ENCODE measurements around the gene GANAB. TPM values are rescaled to one million over a fixed set of nuclear protein-coding genes. Genes with fewer than 3 reads are reported as not detected.
"Not testable (repeated sequence)": the region's sequence is repeated elsewhere in the genome, so short reads cannot be mapped to it uniquely, and the experiment has no call there.

The GANAB gene
- total RNA-seq, 1 experiment from 2014 or later = 496 TPM

DNA sequence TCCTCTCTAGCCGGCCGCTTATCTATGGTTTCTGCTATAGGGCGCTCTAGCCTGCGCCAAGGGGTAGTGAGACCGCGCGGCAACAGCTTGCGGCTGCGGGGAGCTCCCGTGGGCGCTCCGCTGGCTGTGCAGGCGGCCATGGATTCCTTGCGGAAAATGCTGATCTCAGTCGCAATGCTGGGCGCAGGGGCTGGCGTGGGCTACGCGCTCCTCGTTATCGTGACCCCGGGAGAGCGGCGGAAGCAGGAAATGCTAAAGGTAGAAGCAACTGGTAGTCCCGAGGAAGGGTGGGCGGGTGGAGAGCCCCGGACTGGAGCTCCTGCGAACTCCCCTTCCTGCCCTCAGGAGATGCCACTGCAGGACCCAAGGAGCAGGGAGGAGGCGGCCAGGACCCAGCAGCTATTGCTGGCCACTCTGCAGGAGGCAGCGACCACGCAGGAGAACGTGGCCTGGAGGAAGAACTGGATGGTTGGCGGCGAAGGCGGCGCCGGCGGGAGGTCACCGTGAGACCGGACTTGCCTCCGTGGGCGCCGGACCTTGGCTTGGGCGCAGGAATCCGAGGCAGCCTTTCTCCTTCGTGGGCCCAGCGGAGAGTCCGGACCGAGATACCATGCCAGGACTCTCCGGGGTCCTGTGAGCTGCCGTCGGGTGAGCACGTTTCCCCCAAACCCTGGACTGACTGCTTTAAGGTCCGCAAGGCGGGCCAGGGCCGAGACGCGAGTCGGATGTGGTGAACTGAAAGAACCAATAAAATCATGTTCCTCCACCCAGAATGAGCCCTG is 25.4 kb upstream of the GANAB start, which contains the start of the genes LBHD1 and UQCC3:
TSS of gene LBHD1 (minus strand) at position 660 of the 782 bp plus-strand sequence. CDS start 2,236 bp downstream, outside the sequence.
TSS of gene UQCC3 (plus strand) at position 66 of the 782 bp plus-strand sequence. CDS start at position 139, 73 bp downstream.
- peak within 1 kb of the TSS; percentile 97 for H3K4me3 ChIP-seq
- H3K9me3 ChIP-seq = no peaks in the 10 kb centered on the region
- no peaks in the 10 kb centered on the region for H3K27me3 ChIP-seq
- H3K36me3 ChIP-seq = peaks cover 52% of the 10 kb centered on the region
- DNase-seq = peak; percentile 85

DNA sequence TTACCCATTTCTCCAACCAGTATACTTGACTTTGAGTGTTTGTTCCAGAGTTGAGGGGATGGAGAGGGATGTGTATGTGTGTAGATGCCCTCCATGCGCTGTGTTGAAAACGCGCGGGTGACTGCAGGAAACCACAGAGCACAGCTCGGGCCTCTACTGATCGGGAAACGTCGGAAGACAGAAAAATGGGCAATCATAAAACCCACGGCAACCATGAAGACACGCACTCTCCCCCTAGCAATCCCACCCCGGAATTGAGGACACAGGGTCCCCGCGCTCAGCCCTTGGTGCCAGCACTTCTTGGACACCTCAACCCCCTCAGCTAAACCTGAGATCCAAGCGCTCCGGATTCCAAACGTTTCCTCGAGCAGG is 24.8 kb upstream of the GANAB start:
- DNase-seq = no peak
- Histone ChIP-seq H3K4me3 (peak overlapping the region; percentile 97), H3K27me3 (no peaks in the 10 kb centered on the region), H3K9me3 (no peaks in the 10 kb centered on the region), H3K36me3 (peaks cover 56% of the 10 kb centered on the region)

DNA sequence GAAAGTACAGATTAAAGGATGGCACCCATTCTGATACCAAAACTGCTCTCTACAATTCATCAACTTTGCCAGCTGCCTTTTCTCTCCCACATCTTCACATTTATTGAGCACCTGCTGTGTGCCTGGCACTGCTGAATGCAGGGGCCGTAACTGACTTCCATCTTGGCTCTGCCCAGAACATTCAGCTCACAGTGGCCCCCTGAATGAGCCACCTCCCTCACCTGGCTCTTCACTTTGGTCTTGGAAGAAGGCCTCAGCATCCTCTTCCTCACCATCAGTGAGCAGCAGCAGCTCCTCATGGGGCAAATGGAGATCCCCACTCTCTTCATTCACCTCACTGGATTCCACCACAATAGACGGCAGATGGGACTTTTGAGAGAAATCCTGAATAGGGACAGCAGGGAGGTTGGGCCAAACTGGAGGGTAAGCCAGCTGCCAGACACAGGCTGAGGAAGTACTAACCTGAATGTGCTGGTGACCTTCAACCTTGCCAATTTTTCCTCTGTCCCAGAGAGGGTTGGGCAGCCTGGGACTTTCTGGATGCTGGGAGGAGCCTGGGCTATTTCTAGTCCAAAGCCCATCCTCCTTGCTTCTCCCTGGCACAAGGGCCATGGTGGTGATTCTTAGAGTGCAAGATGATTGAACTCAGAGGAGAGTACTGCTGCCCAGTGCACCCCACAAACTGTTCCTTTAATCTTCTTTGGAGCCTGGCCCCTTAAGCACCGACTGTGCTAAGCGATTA is 23.2 kb upstream of the GANAB start:
- no peak overlapping the region for H3K4me3 ChIP-seq
- no peaks in the 10 kb centered on the region for H3K27me3 ChIP-seq
- H3K9me3 ChIP-seq = no peaks in the 10 kb centered on the region
- DNase-seq = peak; percentile 33
- peaks cover 55% of the 10 kb centered on the region for H3K36me3 ChIP-seq

DNA sequence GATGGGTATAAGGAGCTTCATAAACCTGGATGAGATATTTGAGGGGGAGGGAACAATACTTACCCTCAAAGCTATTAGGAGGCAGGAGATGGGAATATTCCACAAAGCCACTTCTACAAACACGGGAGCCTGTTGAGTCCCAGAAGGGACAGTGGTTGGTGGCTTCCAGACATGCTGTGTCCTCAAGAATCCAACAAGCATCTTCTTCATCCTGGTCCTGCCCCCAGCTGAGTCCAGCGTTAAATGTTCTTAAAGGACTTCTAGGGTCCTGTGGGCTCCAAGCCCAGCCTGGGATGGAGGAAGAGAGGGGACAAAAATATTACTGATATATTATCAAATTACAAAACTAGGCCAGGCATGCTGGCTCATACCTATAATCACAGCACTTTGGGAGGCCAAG is 21.0 kb upstream of the GANAB start:
- peaks cover 46% of the 10 kb centered on the region for H3K36me3 ChIP-seq
- no peak for DNase-seq
- H3K9me3 ChIP-seq = no peaks in the 10 kb centered on the region
- H3K4me3 ChIP-seq = peak overlapping the region; percentile 92
- H3K27me3 ChIP-seq = no peaks in the 10 kb centered on the region

DNA sequence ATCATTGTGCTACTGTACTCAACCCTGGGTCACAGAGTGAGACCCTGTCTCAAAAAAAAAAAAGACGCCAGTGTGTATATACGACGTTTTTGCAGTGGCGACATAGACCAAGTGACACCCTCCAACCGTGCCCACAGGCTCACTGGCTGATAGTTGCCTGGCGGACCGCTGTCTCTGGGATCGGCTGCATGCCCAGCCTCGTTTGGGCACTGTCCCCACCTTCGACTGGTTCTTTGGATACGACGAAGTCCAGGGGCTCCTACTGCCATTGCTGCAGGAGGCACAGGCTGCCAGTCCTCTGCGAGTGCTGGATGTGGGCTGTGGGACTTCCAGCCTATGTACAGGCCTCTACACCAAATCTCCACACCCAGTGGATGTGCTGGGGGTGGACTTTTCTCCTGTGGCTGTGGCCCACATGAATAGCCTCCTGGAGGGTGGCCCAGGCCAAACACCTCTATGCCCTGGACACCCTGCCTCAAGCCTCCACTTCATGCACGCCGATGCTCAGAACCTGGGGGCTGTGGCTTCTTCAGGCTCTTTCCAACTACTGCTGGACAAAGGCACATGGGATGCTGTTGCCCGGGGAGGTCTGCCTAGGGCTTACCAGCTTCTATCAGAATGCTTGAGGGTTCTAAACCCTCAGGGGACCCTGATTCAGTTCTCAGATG is 20.0 kb upstream of the GANAB start:
- DNase-seq = no peak
- H3K4me3 ChIP-seq = peak overlapping the region; percentile 92
- H3K36me3 ChIP-seq = peaks cover 47% of the 10 kb centered on the region
- no peaks in the 10 kb centered on the region for H3K9me3 ChIP-seq
- no peaks in the 10 kb centered on the region for H3K27me3 ChIP-seq

DNA sequence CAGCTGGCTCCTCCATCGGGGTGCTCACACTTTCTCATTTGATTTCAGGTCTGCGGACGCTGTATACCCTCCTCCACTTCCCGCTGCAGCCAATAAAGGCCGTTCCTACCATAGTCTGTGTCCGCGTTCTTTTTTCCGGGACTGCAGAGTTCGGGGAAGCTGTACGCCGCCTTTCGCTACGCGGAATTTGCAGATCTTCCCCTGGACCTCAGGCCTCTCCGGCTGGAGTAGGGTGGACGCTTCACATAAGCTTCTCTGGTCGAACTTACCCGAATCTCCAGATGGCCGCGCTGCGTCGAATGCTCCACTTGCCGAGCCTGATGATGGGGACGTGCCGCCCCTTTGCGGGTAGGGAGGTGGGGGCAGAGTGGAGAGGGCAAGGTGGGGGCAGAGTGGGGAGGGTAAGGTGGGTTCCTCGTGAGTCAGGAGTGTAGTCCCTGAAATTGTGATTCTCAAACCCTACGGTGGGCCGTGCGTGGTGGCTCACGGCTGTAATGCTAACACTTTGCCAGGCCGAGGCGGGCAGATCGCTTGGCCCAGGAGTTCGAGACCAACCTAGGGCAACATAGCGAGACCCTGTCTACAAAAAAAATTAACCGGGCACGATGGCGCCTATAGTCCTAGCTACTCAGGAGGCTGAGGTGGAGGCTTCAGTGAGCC is 19.3 kb upstream of the GANAB start:
- no peaks in the 10 kb centered on the region for H3K9me3 ChIP-seq
- peak overlapping the region; percentile 92 for H3K4me3 ChIP-seq
- DNase-seq = peak; percentile 57
- no peaks in the 10 kb centered on the region for H3K27me3 ChIP-seq
- peaks cover 51% of the 10 kb centered on the region for H3K36me3 ChIP-seq

DNA sequence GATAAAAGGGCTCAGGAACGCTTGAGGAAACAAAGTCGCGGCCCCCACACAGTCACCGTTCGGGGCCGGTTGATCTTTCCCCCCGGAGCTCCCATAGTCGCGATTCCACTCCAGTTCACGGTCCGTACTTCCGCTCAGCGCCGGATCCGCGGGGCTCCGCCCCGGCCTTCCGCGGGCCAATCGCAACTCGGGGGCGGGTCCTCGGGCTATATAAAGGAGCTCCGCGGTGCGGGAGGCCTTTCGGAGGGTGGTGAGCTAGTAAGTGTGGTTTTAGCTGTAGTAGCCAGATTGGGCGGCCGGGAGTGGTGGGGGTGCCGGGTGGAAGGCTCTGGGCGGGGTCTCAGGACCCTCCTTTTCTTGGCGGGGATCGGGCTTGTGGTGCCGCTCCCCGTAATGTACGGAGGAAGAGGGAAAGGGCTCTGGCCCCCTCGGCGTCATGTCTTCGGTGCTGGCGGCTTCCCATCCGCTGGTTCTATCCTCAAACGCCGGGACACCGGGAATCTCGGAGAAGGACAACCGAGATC is 18.7 kb upstream of the GANAB start, which contains the start of the genes C11orf98 and CSKMT:
TSS of gene C11orf98 (minus strand) at position 136 of the 524 bp plus-strand sequence. CDS start at position 95, 41 bp downstream.
TSS of gene CSKMT (plus strand) at position 238 of the 524 bp plus-strand sequence. CDS start 568 bp downstream, outside the sequence.
- H3K9me3 ChIP-seq = no peaks in the 10 kb centered on the region
- DNase-seq = peak; percentile 91
- no peaks in the 10 kb centered on the region for H3K27me3 ChIP-seq
- peak within 1 kb of the TSS; percentile 92 for H3K4me3 ChIP-seq
- peaks cover 53% of the 10 kb centered on the region for H3K36me3 ChIP-seq

DNA sequence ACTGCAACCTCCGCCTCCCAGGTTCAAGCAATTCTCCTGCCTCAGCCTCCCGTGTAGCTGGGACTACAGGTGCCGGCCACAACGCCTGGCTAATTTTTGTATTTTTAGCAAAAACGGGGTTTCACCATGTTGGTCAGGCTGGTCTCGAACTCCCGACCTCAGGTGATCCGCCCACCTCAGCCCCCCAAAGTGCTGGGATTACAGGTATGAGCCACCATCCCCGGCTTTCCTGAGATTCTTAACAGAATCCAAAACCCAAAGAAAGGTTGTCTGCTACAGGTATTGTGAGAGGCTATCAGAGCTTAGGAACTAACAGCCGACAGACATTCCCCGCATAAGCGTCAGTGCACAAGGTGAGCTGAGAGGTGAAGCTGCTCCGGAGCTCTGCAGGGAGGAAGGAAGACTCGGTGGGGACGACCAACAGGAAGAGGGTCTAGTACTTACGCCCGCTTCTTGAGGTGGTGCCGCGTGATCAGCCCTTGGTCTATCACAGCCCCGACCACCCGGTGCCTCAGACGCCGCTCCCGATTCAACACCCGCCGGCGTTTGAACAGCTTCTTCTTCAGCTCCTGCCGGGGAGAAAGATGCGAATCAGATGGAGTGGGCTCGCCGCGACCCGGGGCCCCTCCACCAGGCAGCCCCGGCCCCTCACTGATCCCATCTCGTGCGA is 18.1 kb upstream of the GANAB start:
- peak overlapping the region; percentile 92 for H3K4me3 ChIP-seq
- H3K27me3 ChIP-seq = no peaks in the 10 kb centered on the region
- DNase-seq = peak; percentile 42
- no peaks in the 10 kb centered on the region for H3K9me3 ChIP-seq
- H3K36me3 ChIP-seq = peaks cover 53% of the 10 kb centered on the region

DNA sequence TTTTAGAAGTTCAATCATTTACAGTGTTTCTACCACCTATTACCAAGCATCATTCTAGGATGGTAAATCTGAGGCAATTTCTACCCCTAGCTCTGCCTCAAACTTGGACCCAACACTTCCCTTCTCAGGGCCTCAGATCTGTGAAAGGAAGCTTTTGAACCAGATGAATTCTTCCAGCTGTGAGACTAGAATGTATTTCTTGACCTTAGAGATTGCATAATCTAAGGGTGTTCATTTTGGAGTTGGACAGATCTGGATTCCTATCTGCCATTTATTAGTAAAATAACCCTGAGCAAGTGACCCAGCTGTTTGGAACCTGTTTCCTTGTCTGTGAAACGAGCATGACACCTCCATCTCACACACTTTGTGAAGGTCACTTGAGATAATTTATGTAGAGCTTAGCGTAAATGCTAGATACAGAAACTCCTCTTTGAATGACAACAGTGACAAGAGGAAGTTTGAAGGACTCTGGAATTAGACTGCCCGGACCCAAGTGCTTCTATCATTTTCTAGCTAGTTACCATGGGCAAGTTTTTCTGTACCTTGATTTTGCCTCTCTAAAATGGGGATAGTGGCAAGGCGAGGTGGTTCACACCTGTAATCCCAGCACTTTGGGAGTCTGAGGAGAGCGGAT is 10.5 kb upstream of the GANAB start:
- peaks cover 12% of the 10 kb centered on the region for H3K36me3 ChIP-seq
- no peaks in the 10 kb centered on the region for H3K9me3 ChIP-seq
- DNase-seq = no peak
- H3K4me3 ChIP-seq = no peak overlapping the region
- H3K27me3 ChIP-seq = no peaks in the 10 kb centered on the region

DNA sequence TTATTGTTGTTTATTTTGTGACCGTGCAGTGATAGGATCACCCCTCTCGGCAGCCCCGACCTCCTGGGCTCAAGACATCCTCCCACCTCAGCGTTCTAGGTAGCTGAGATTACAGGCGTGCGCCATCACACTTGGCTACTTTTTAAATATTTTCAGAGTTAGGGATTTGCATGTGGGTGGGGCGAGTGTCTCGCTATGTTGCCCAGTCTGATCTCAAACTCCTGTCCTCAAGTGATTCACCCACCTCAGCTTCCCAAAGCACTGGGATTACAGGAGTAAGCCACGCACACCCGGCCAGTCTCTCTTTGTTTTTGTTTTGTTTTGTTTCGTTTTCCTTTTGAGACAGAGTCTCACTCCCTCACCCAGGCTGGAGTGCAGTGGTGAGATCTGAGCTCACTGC is 7.9 kb upstream of the GANAB start:
- H3K4me3 ChIP-seq = no peak overlapping the region
- DNase-seq = peak; percentile 24
- no peaks in the 10 kb centered on the region for H3K9me3 ChIP-seq
- peaks cover 11% of the 10 kb centered on the region for H3K36me3 ChIP-seq
- H3K27me3 ChIP-seq = no peaks in the 10 kb centered on the region

DNA sequence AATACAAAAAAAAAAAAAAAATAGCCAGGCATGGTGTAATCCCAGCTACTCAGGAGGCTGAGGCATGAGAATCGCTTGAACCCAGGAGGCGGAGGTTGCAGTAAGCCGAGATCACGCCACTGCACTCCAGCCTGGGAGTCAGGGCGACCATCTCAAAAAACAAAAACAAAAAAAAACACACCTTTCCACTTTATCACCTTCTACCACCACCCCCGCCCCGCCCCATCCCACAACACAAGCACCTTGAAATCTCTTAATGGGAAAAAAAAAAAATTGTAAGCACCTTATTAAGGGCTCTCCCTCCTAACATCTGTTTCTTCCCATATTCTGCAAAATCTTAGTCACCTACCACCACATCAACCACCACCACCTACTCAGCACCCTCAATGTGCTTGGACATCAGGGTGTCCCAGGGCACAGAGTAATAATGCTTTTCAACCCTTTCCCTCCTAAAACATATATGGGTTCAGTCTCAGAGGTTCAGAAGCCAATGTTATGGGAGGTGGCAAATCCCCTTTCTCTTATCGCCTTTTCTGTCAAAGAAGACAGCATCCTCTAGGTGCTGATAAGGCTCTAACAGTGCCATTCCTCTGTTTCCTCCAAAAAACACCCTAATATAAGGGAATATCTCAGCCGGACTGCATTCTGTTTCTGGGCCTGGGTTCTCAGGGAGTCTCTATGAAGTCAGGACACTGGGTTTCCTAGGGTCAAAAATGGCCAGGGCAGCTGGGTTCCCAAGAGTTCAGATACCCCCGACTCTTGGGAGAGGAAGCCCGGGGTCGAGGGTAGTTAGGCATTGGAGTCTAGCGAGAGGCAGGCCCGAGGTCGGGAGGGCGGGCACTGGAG is 6.0 kb upstream of the GANAB start:
- peak overlapping the region; percentile 89 for H3K4me3 ChIP-seq
- H3K36me3 ChIP-seq = peaks cover 25% of the 10 kb centered on the region
- no peaks in the 10 kb centered on the region for H3K9me3 ChIP-seq
- no peaks in the 10 kb centered on the region for H3K27me3 ChIP-seq
- DNase-seq = no peak

DNA sequence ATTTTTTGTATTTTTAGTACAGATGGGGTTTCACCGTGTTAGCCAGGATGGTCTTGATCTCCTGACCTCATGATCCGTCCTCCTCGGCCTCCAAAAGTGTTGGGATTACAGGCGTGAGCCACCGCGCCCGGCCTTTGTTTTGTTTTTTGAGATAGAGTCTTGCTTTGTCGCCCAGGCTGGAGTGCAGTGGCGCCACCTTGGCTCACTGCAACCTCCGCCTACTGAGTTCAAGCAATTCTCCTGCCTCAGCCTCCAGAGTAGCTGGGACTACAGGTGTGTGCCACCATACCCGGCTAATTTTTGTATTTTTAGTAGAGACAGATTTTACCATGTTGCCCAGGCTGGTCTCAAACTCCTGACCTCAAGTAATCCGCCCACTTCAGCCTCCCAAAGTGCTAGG is 3.9 kb upstream of the GANAB start:
- not testable (repeated sequence) for H3K4me3 ChIP-seq, H3K9me3 ChIP-seq, DNase-seq, H3K27me3 ChIP-seq
- peaks cover 37% of the 10 kb centered on the region for H3K36me3 ChIP-seq

DNA sequence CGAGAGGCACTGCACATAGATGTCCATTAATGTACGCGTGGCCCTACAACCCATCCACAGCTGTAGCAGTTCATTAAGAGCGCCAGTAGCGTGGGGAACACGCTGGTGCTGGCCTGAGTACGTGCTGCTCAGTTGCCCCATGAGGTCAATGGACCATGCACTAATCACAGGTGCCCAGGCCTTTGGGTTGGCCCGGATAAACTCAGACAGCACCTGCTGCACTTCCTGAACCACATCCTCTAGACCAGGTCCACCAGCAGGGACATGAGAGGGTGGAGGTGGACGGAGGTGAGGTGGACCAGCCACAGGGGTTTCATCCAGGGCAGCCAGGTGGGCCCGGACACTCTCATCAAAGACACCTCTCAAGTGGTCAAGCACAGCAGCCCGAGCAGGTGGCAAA is 3.1 kb upstream of the GANAB start:
- H3K36me3 ChIP-seq = peaks cover 43% of the 10 kb centered on the region
- no peak overlapping the region for H3K4me3 ChIP-seq
- no peaks in the 10 kb centered on the region for H3K9me3 ChIP-seq
- no peak for DNase-seq
- no peaks in the 10 kb centered on the region for H3K27me3 ChIP-seq

DNA sequence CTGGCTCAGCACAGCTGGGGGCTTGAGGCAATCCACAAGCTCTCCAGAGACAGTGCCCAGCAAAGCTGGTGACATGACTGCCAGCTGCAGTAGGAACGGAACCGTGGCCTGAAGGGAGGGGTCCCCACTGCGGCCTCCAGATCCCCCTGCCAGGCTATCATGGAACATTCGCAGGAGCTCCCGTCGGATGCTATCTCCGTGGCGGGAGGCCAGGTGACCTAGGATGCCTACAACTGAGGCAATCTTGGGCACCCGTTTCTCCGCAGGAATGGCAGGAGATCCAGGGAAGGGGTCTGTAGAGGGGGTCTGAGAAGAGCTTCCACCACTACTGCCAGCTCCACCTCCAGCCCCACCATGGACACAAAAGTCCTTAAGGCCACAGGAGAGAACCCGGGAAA is 2.6 kb upstream of the GANAB start:
- H3K27me3 ChIP-seq = no peaks in the 10 kb centered on the region
- no peaks in the 10 kb centered on the region for H3K9me3 ChIP-seq
- no peak for DNase-seq
- peaks cover 49% of the 10 kb centered on the region for H3K36me3 ChIP-seq
- no peak overlapping the region for H3K4me3 ChIP-seq
